Measurements from ENCODE around the gene NUMA1.

DNA sequence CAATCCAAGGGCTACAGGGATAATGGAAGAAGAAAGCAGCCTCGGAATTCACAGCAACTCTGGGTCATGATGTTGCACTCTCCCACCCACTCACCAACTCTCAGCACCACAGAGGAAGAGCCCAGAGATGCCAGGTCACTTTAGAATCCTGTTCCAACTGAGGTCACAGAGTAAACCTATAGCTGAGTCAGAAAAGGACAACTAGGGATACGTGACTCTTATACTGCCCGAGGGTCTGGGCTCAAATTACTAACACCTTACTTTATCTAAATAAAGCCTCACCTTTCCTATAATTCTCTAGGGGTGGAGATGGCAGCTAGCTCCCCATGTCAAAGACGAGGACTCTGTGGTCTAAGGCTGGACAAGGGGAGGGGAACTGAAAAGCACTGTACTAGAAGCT is 57.0 kb downstream of the NUMA1 start:
- TF ChIP-seq, protein P1, sequence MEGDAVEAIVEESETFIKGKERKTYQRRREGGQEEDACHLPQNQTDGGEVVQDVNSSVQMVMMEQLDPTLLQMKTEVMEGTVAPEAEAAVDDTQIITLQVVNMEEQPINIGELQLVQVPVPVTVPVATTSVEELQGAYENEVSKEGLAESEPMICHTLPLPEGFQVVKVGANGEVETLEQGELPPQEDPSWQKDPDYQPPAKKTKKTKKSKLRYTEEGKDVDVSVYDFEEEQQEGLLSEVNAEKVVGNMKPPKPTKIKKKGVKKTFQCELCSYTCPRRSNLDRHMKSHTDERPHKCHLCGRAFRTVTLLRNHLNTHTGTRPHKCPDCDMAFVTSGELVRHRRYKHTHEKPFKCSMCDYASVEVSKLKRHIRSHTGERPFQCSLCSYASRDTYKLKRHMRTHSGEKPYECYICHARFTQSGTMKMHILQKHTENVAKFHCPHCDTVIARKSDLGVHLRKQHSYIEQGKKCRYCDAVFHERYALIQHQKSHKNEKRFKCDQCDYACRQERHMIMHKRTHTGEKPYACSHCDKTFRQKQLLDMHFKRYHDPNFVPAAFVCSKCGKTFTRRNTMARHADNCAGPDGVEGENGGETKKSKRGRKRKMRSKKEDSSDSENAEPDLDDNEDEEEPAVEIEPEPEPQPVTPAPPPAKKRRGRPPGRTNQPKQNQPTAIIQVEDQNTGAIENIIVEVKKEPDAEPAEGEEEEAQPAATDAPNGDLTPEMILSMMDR (conservative IDR thresholded peaks at IDR 0.05): no peak
- no peak for TF ChIP-seq EZH2 (IDR thresholded peaks at IDR 0.05; ENCODE audit: low read depth)

All from PC-9 (cell line).